Measurements from ENCODE around the gene ASTN2. TPM values are rescaled to one million over a fixed set of nuclear protein-coding genes. Genes with fewer than 3 reads are reported as not detected.

ASTN2 gene
- total RNA-seq, 1 donor from 2014 or later = 2.5 TPM

- no peak for DNase-seq (ENCODE audit: low spot score)
- intact Hi-C loops (cut with DNase I) = no loop called here
Observed at GRCh38 chr9:116391306-116391900, 1023.5 kb downstream of the ASTN2 start.

GRCh38 chr9:116390303-116391228 lies 1024.3 kb downstream of the ASTN2 start:
- intact Hi-C loops (cut with DNase I) = no loop called here
- DNase-seq (ENCODE audit: low spot score) = no peak

- no peak for DNase-seq (ENCODE audit: low spot score)
Observed at GRCh38 chr9:116389541-116390302, 1025.1 kb downstream of the ASTN2 start.

GRCh38 chr9:116387934-116388698 lies 1026.7 kb downstream of the ASTN2 start:
- intact Hi-C loops (cut with DNase I) = no loop called here
- DNase-seq (ENCODE audit: low spot score) = no peak

More at GRCh38 chr9:116389541-116390302, 1025.1 kb downstream of the ASTN2 start:
- intact Hi-C loops (cut with DNase I) = no loop called here

GRCh38 chr9:116383936-116384335 lies 1030.9 kb downstream of the ASTN2 start:
- intact Hi-C loops (cut with DNase I) = no loop called here
- DNase-seq (ENCODE audit: low spot score) = no peak

- intact Hi-C loops (cut with DNase I) = no loop called here
- no peak for DNase-seq (ENCODE audit: low spot score)
Observed at GRCh38 chr9:116383133-116383532, 1031.7 kb downstream of the ASTN2 start.

- intact Hi-C loops (cut with DNase I) = no loop called here
- no peak for DNase-seq (ENCODE audit: low spot score)
Observed at GRCh38 chr9:116382053-116382452, 1032.8 kb downstream of the ASTN2 start.

GRCh38 chr9:116381350-116381749 lies 1033.5 kb downstream of the ASTN2 start:
- intact Hi-C loops (cut with DNase I) = no loop called here
- DNase-seq (ENCODE audit: low spot score) = no peak

GRCh38 chr9:116380496-116380995 lies 1034.3 kb downstream of the ASTN2 start:
- intact Hi-C loops (cut with DNase I) = no loop called here
- no peak for DNase-seq (ENCODE audit: low spot score)

GRCh38 chr9:116379821-116380220 lies 1035.0 kb downstream of the ASTN2 start:
- intact Hi-C loops (cut with DNase I) = no loop called here
- DNase-seq (ENCODE audit: low spot score) = no peak

GRCh38 chr9:116378873-116379272 lies 1036.0 kb downstream of the ASTN2 start:
- no peak for DNase-seq (ENCODE audit: low spot score)
- intact Hi-C loops (cut with DNase I) = no loop called here

GRCh38 chr9:116377179-116377798 lies 1037.6 kb downstream of the ASTN2 start:
- DNase-seq (ENCODE audit: low spot score) = no peak
- intact Hi-C loops (cut with DNase I) = no loop called here

Data from cardiac septum (tissue), 1 donor.